Measurements from ENCODE around the gene SIX2. TPM values are rescaled to one million over a fixed set of nuclear protein-coding genes. Genes with fewer than 3 reads are reported as not detected.

The SIX2 gene
- polyA plus RNA-seq, 1 donor (not counting 4 experiments of a cell fraction or from before 2014, with no cell fraction given), result not detected

GRCh38 chr2:45014016-45014702, 4.9 kb upstream of the SIX2 start:
- H3K27me3 ChIP-seq (ENCODE audit: control insufficient read depth, extremely low read depth, insufficient read depth, low read length), result peaks cover 91% of the 10 kb centered on the region
- dilution Hi-C loops (cut with MboI; ENCODE audit: extremely low pct_ligation_motif_present, low sequenced_read_pairs), result no loop called here
- no peak overlapping the region for H3K9ac ChIP-seq (ENCODE audit: control insufficient read depth, extremely low read depth, insufficient read depth, low read length)
- H3K27ac ChIP-seq (ENCODE audit: control insufficient read depth, insufficient read depth, low read length), result no peak overlapping the region
- H4K20me1 ChIP-seq (ENCODE audit: control insufficient read depth, extremely low read depth, insufficient read depth, low read length), result peaks cover 2% of the 10 kb centered on the region
- peaks cover 10% of the 10 kb centered on the region for H3K4me1 ChIP-seq (ENCODE audit: control insufficient read depth, extremely low read depth, insufficient read depth, low read length)
- H3K36me3 ChIP-seq (ENCODE audit: control insufficient read depth in 2 of 2, extremely low read depth in 1 of 2, insufficient read depth in 2 of 2, low read length in 2 of 2), result no peaks in the 10 kb centered on the region
- no peaks in the 10 kb centered on the region for H3K9me1 ChIP-seq (ENCODE audit: control insufficient read depth, extremely low read depth, insufficient read depth, low read length)
- peak overlapping the region; percentile 48 for H3K4me2 ChIP-seq (ENCODE audit: control insufficient read depth, extremely low read depth, insufficient read depth, low read depth, low read length)
- no peak overlapping the region for H2AFZ ChIP-seq (ENCODE audit: control insufficient read depth, low read length)
- DNase-seq (ENCODE audit: low read depth, low spot score) (no peak), FAIRE-seq (no peak)
- H3K79me2 ChIP-seq (ENCODE audit: control insufficient read depth, insufficient read depth, low read length), result no peaks in the 10 kb centered on the region
- peak overlapping the region in 1 of 3 experiments; percentile 35 for H3K4me3 ChIP-seq (ENCODE audit: control insufficient read depth in 2 of 3, extremely low read depth in 1 of 3, insufficient read depth in 2 of 3, low read depth in 1 of 3, low read length in 3 of 3)
- H3K9me3 ChIP-seq (ENCODE audit: control insufficient read depth, low read depth, low read length), result no peaks in the 10 kb centered on the region
- peak; percentile 7 for TF ChIP-seq EZH2 (IDR thresholded peaks at IDR 0.05; ENCODE audit: low read length)
- TF ChIP-seq, protein P1, sequence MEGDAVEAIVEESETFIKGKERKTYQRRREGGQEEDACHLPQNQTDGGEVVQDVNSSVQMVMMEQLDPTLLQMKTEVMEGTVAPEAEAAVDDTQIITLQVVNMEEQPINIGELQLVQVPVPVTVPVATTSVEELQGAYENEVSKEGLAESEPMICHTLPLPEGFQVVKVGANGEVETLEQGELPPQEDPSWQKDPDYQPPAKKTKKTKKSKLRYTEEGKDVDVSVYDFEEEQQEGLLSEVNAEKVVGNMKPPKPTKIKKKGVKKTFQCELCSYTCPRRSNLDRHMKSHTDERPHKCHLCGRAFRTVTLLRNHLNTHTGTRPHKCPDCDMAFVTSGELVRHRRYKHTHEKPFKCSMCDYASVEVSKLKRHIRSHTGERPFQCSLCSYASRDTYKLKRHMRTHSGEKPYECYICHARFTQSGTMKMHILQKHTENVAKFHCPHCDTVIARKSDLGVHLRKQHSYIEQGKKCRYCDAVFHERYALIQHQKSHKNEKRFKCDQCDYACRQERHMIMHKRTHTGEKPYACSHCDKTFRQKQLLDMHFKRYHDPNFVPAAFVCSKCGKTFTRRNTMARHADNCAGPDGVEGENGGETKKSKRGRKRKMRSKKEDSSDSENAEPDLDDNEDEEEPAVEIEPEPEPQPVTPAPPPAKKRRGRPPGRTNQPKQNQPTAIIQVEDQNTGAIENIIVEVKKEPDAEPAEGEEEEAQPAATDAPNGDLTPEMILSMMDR (optimal IDR thresholded peaks at IDR 0.05 in 1 of 3, IDR thresholded peaks at IDR 0.05 in 1 of 3, conservative IDR thresholded peaks at IDR 0.05 in 1 of 3; ENCODE audit: extremely low read depth in 1 of 3, insufficient read depth in 2 of 3, low read length in 3 of 3), result peak; percentile 32 to 71 (median 48)

DNA sequence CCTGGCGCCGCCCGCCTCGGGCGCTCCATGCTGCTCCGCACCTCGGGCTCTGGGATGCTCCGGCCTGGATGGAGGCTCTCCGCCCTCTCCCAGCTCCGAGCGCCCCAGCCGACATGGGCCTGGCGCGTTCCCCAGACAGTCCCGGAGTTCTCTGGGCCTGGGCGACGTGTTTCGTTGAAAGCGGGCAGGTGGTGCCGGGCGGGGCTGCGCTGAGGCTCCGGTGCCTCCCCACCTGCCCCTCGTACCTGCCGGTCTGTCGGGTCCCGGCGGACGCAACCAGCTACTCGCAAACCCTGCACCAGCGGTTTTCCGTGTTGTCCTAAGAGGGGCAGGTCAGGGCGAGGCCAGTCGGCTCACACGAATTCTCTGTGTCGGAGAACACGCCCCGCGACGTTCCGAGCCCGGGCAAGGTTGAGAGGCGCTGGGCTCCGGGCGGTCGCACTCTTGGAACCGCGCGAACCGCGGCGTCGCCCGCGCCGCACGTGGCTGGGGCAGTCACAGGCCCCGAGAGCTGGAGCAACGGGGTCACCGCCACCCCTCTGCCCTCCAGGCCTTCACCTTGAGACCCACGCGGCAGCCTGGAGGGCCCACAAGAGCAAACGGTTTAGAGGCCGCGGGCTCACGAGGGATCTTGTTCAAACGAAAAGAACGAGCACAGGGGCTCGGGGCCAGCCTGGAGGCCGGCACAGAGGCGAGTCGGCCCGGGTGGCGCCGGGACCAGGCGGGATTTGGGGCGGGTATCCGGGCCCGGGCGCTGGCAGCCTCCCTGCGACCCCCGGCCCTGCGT, 4.2 kb upstream of the SIX2 start:
- TF ChIP-seq, protein P1 (optimal IDR thresholded peaks at IDR 0.05 in 1 of 3, IDR thresholded peaks at IDR 0.05 in 1 of 3, conservative IDR thresholded peaks at IDR 0.05 in 1 of 3; ENCODE audit: extremely low read depth in 1 of 3, insufficient read depth in 2 of 3, low read length in 3 of 3), result no peak
- TF ChIP-seq EZH2 (IDR thresholded peaks at IDR 0.05; ENCODE audit: low read length), result peak; percentile 74
- Histone ChIP-seq H2AFZ (ENCODE audit: control insufficient read depth, low read length) (peak overlapping the region; percentile 2), H3K27me3 (ENCODE audit: control insufficient read depth, extremely low read depth, insufficient read depth, low read length) (peaks cover 96% of the 10 kb centered on the region), H4K20me1 (ENCODE audit: control insufficient read depth, extremely low read depth, insufficient read depth, low read length) (peaks cover 2% of the 10 kb centered on the region), H3K27ac (ENCODE audit: control insufficient read depth, insufficient read depth, low read length) (no peak overlapping the region), H3K36me3 (ENCODE audit: control insufficient read depth in 2 of 2, extremely low read depth in 1 of 2, insufficient read depth in 2 of 2, low read length in 2 of 2) (no peaks in the 10 kb centered on the region), H3K4me1 (ENCODE audit: control insufficient read depth, extremely low read depth, insufficient read depth, low read length) (peaks cover 13% of the 10 kb centered on the region), H3K4me2 (ENCODE audit: control insufficient read depth, extremely low read depth, insufficient read depth, low read depth, low read length) (peak overlapping the region; percentile 48), H3K9ac (ENCODE audit: control insufficient read depth, extremely low read depth, insufficient read depth, low read length) (no peak overlapping the region), H3K9me3 (ENCODE audit: control insufficient read depth, low read depth, low read length) (no peaks in the 10 kb centered on the region), H3K4me3 (ENCODE audit: control insufficient read depth in 2 of 3, extremely low read depth in 1 of 3, insufficient read depth in 2 of 3, low read depth in 1 of 3, low read length in 3 of 3) (peak overlapping the region in 1 of 3 experiments; percentile 35), H3K9me1 (ENCODE audit: control insufficient read depth, extremely low read depth, insufficient read depth, low read length) (no peaks in the 10 kb centered on the region), H3K79me2 (ENCODE audit: control insufficient read depth, insufficient read depth, low read length) (no peaks in the 10 kb centered on the region)
- DNase-seq (ENCODE audit: low read depth, low spot score), result no peak
- no peak for FAIRE-seq
- dilution Hi-C loops (cut with MboI; ENCODE audit: extremely low pct_ligation_motif_present, low sequenced_read_pairs), result no loop called here

All from keratinocyte (primary cell).